ENCODE measurements around the gene SPTBN4. TPM values are rescaled to one million over a fixed set of nuclear protein-coding genes. Genes with fewer than 3 reads are reported as not detected.

Gene SPTBN4
- total RNA-seq, 2 donors from 2014 or later = 0.79 to 2.0 TPM

DNA sequence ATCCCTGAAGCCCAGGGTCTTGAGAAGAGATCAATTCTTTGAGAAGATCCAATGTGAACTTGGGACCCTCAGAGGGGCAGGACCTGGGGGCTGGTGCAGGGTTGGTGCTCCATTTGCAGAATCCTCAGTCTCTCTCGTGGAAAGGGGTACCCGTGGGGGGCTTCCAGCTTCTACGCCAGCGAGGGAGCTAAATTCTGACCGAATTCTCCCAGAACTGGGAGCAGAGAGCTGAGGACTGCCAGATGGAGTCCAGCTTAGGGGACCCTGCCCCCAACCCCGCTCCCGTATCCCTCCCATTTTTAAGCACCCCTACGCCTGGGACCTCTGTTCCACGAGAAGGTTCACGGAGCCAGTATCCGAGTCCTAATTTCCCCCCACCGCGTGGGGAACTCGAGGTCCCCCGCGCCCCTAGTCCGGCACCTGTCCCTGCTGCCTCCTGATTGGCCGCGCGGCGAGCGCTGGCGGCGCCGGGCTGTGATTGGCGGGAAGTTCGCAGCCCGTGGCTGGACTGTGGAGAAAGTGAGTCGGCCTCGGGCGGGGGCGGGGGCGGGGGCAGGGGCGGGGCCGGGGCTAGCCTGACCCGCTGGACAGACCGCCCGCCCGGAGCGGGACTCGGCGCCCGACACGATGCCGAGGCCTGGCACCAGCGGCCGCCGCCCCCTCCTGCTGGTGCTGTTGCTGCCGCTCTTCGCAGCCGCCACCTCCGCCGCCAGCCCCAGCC, 130.0 kb downstream of the SPTBN4 start:
- H3K36me3 Mint-ChIP-seq (ENCODE audit: low read depth) = peaks cover 3% of the 10 kb centered on the region
- H3K9ac ChIP-seq (ENCODE audit: extremely low read depth, low read length, poor library complexity, severe bottlenecking) = no peak overlapping the region
- H3K9me3 Mint-ChIP-seq = no peaks in the 10 kb centered on the region

DNA sequence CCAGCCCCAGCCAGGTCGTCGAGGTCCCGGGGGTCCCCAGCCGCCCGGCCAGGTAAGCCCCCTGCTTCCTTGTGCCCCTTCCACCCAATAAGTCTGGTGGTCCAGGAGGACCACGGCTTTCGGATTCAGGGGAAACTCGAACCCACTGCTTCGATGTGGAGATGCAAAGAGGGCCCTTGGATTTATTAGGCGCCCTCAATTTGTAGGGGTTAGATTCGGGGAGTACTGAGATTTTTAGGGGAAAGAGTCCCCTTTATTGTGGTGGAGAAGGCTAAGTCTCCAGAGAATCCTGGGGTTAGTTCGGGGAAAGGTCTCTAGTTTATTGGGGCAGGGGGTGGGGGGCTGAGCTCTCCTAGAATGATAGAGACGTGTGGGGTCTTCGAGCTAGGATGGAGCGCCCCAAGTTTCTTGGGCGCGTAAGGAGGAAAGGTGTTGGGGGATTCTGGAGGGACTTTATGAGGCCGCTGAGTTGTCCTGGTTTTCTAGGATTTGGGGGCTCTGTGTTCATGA, 130.6 kb downstream of the SPTBN4 start:
- TF ChIP-seq, protein P1, sequence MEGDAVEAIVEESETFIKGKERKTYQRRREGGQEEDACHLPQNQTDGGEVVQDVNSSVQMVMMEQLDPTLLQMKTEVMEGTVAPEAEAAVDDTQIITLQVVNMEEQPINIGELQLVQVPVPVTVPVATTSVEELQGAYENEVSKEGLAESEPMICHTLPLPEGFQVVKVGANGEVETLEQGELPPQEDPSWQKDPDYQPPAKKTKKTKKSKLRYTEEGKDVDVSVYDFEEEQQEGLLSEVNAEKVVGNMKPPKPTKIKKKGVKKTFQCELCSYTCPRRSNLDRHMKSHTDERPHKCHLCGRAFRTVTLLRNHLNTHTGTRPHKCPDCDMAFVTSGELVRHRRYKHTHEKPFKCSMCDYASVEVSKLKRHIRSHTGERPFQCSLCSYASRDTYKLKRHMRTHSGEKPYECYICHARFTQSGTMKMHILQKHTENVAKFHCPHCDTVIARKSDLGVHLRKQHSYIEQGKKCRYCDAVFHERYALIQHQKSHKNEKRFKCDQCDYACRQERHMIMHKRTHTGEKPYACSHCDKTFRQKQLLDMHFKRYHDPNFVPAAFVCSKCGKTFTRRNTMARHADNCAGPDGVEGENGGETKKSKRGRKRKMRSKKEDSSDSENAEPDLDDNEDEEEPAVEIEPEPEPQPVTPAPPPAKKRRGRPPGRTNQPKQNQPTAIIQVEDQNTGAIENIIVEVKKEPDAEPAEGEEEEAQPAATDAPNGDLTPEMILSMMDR (conservative IDR thresholded peaks at IDR 0.05) = no peak
- Mint-ChIP-seq H3K27ac (no peak overlapping the region), H3K4me1 (peaks cover 6% of the 10 kb centered on the region), H3K36me3 (ENCODE audit: low read depth) (no peaks in the 10 kb centered on the region), H3K4me3 (peak overlapping the region; percentile 25), H3K27me3 (ENCODE audit: insufficient read depth) (peaks cover 74% of the 10 kb centered on the region), H3K9me3 (no peaks in the 10 kb centered on the region)
- peaks cover 53% of the 10 kb centered on the region for H3K27me3 ChIP-seq (ENCODE audit: control insufficient read depth, insufficient read depth, low read length, poor library complexity, severe bottlenecking)
- H3K9me3 ChIP-seq (ENCODE audit: control insufficient read depth, low read length) = no peaks in the 10 kb centered on the region
- no peak overlapping the region for H3K9ac ChIP-seq (ENCODE audit: extremely low read depth, low read length, poor library complexity, severe bottlenecking)
- H3K27ac ChIP-seq (ENCODE audit: low read depth, low read length) = no peak overlapping the region
- WGBS, 2 experiments (ENCODE audit: insufficient coverage in 1 of 2, insufficient read length in 1 of 2) = 13 to 14% methylated on average over 14 to 18 of the region's 18 CpGs
- no peak for DNase-seq
- H3K4me1 ChIP-seq (ENCODE audit: control insufficient read depth, insufficient read depth, low read length) = peaks cover 9% of the 10 kb centered on the region
- H3K4me3 ChIP-seq (ENCODE audit: low read length) = no peak overlapping the region
- H3K36me3 ChIP-seq (ENCODE audit: control insufficient read depth, insufficient read depth, low read length) = no peaks in the 10 kb centered on the region

More for the DNA sequence above, 130.0 kb downstream of the SPTBN4 start:
- Mint-ChIP-seq H3K27me3 (ENCODE audit: insufficient read depth) (peaks cover 69% of the 10 kb centered on the region), H3K27ac (no peak overlapping the region), H3K4me3 (no peak overlapping the region), H3K4me1 (peaks cover 4% of the 10 kb centered on the region)
- Histone ChIP-seq H3K4me3 (ENCODE audit: low read length) (no peak overlapping the region), H3K9me3 (ENCODE audit: control insufficient read depth, low read length) (no peaks in the 10 kb centered on the region), H3K27ac (ENCODE audit: low read depth, low read length) (no peak overlapping the region), H3K27me3 (ENCODE audit: control insufficient read depth, insufficient read depth, low read length, poor library complexity, severe bottlenecking) (peaks cover 50% of the 10 kb centered on the region), H3K36me3 (ENCODE audit: control insufficient read depth, insufficient read depth, low read length) (no peaks in the 10 kb centered on the region), H3K4me1 (ENCODE audit: control insufficient read depth, insufficient read depth, low read length) (peaks cover 8% of the 10 kb centered on the region)
- peak; percentile 89 for DNase-seq
- 13% methylated on average over 53 of the region's 53 CpGs; no CpG with 5 or more reads in 1 of the 2 experiments for WGBS, 2 experiments (ENCODE audit: insufficient coverage in 1 of 2, insufficient read length in 1 of 2)
- TF ChIP-seq, protein P1 (conservative IDR thresholded peaks at IDR 0.05) = no peak

DNA sequence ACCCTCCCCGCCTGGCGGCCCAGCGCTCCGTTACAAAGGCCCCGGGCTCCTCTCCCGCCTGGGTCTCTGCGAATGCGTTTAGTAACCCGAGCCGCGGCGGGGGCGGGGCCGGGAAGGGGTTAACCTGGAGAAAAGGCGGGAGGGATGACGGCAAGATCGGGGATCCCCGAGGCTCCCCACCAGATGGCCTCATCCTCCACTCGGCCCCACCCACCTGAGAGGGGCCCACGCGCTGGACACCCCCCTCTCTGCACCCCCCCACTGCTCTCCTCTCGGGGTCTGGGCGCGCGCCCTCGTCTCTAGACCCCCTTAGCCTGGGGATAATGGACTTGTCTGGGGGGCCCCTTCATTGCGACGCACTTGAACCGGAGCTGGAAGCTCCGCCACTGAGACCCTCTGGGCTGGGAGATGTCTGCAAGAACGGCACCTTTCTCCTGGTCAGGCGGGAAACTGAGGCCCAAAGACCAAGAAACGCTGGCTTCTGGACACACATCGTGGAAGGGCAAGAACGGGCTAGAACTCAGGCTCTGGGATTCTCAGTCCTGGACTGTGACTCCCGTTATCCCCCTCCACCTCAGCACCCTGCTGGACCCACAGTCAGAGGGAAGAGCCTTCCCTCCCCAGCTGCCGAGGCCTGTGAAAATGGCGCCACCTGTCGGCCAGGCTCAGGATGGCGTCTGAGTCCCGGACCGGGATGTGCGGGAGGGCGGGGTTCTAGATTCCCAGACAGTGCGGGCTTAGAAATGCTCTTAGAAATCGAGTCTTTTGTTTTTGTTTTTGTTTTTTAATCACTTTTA, 131.5 kb downstream of the SPTBN4 start:
- no peaks in the 10 kb centered on the region for H3K9me3 ChIP-seq (ENCODE audit: control insufficient read depth, low read length)
- DNase-seq = peak; percentile 98
- H3K4me1 ChIP-seq (ENCODE audit: control insufficient read depth, insufficient read depth, low read length) = peaks cover 12% of the 10 kb centered on the region
- H3K27ac ChIP-seq (ENCODE audit: low read depth, low read length) = peak overlapping the region; percentile 99
- 0 to 1% methylated on average over 12 to 39 of the region's 46 CpGs for WGBS, 2 experiments (ENCODE audit: insufficient coverage in 1 of 2, insufficient read length in 1 of 2)
- Mint-ChIP-seq H3K9me3 (no peaks in the 10 kb centered on the region), H3K27ac (no peak overlapping the region), H3K27me3 (ENCODE audit: insufficient read depth) (peaks cover 76% of the 10 kb centered on the region), H3K4me3 (peak overlapping the region; percentile 48), H3K4me1 (peaks cover 15% of the 10 kb centered on the region), H3K36me3 (ENCODE audit: low read depth) (no peaks in the 10 kb centered on the region)
- no peak overlapping the region for H3K9ac ChIP-seq (ENCODE audit: extremely low read depth, low read length, poor library complexity, severe bottlenecking)
- H3K4me3 ChIP-seq (ENCODE audit: low read length) = peak overlapping the region; percentile 73
- TF ChIP-seq, protein P1 (conservative IDR thresholded peaks at IDR 0.05) = peak; percentile 99
- peaks cover 53% of the 10 kb centered on the region for H3K27me3 ChIP-seq (ENCODE audit: control insufficient read depth, insufficient read depth, low read length, poor library complexity, severe bottlenecking)
- H3K36me3 ChIP-seq (ENCODE audit: control insufficient read depth, insufficient read depth, low read length) = no peaks in the 10 kb centered on the region

All from endodermal cell (in vitro differentiated cells).